Stimulated activated CD8-positive, alpha-beta memory T cell treated with anti-CD3 and anti-CD28 coated beads, Interleukin-2, amount 100 ng/mL, for 1 hour (primary cell): ENCODE results near the gene ARR3.
"Not testable (repeated sequence)": the region's sequence is repeated elsewhere in the genome, so short reads cannot be mapped to it uniquely, and the experiment has no call there.

Experiments
- DNase-seq, 2 donors: peaks; one replicate each; pipeline ENCODE4 v3.0.0-alpha.2; 2020; ENCODE audit warnings: low read depth in 2 of 2

The ARR3 gene

GRCh38 chrX:70280573-70280972, 12.4 kb downstream of the ARR3 start:
- no peak for DNase-seq

- no peak for DNase-seq
Observed at GRCh38 chrX:70281951-70282350, 13.8 kb downstream of the ARR3 start, which contains the start of gene RAB41. Gene RAB41 (plus strand): TSS chrX:70282172. CDS start chrX:70282218, 46 bp downstream.

- DNase-seq, result no peak
Observed at GRCh38 chrX:70289168-70289792, 21.1 kb downstream of the ARR3 start.

- DNase-seq, result peak; percentile 46 to 51
Observed at GRCh38 chrX:70289793-70290770, 21.9 kb downstream of the ARR3 start, which contains the start of the genes KIF4A and PDZD11. Gene KIF4A (plus strand): TSS chrX:70290104. CDS start chrX:70290459, 355 bp downstream. Gene PDZD11 (minus strand): TSS chrX:70289927. CDS start chrX:70289341, 586 bp downstream.

GRCh38 chrX:70292788-70293187, 24.7 kb downstream of the ARR3 start:
- no peak for DNase-seq

GRCh38 chrX:70293621-70294020, 25.5 kb downstream of the ARR3 start:
- no peak for DNase-seq

- DNase-seq, result no peak
Observed at GRCh38 chrX:70301716-70302115, 33.6 kb downstream of the ARR3 start.

- DNase-seq, result no peak
Observed at GRCh38 chrX:70313503-70313902, 45.4 kb downstream of the ARR3 start.

GRCh38 chrX:70322784-70323183, 54.6 kb downstream of the ARR3 start:
- DNase-seq, result no peak

- not testable (repeated sequence) for DNase-seq
Observed at GRCh38 chrX:70323628-70324027, 55.5 kb downstream of the ARR3 start.

- no peak for DNase-seq
Observed at GRCh38 chrX:70324326-70324725, 56.2 kb downstream of the ARR3 start.

GRCh38 chrX:70331161-70331560, 63.0 kb downstream of the ARR3 start:
- DNase-seq, result no peak
